DMS53 treated with DMSO at 0.1 percent for 48 hours (cell line): Measurements from ENCODE around the gene EXTL1.

ENCODE experiments used
- DNase-seq: peaks from one replicate; lab custom pipeline; 2025; ENCODE audit not compliant: unreplicated experiment; lab: John Stamatoyannopoulos, UW

The EXTL1 gene

GRCh38 chr1:26023826-26024225 is 2.3 kb downstream of the EXTL1 start:
- no peak for DNase-seq

- no peak for DNase-seq
These were observed 3.5 kb downstream of the EXTL1 start for GRCh38 chr1:26025060-26025459.

- DNase-seq = no peak
These were observed 3.9 kb downstream of the EXTL1 start for GRCh38 chr1:26025517-26025916.

GRCh38 chr1:26027716-26028489 is 6.3 kb downstream of the EXTL1 start:
- DNase-seq = no peak

GRCh38 chr1:26028490-26028980 is 7.0 kb downstream of the EXTL1 start:
- no peak for DNase-seq

GRCh38 chr1:26029054-26029863 is 7.7 kb downstream of the EXTL1 start:
- DNase-seq = no peak

- DNase-seq = no peak
These were observed 8.4 kb downstream of the EXTL1 start for GRCh38 chr1:26029864-26030481.

- no peak for DNase-seq
These were observed 9.6 kb downstream of the EXTL1 start for GRCh38 chr1:26031196-26031595.

- no peak for DNase-seq
These were observed 10.1 kb downstream of the EXTL1 start for GRCh38 chr1:26031611-26032220.

- DNase-seq = no peak
These were observed 11.2 kb downstream of the EXTL1 start for GRCh38 chr1:26032656-26033357.

- peak; percentile 40 for DNase-seq
These were observed 13.1 kb downstream of the EXTL1 start for GRCh38 chr1:26034504-26035202.

- DNase-seq = peak; percentile 90
These were observed 13.8 kb downstream of the EXTL1 start for GRCh38 chr1:26035203-26035958.

- peak; percentile 68 for DNase-seq
These were observed 14.6 kb downstream of the EXTL1 start for GRCh38 chr1:26035959-26036755.

GRCh38 chr1:26036756-26037281 is 15.2 kb downstream of the EXTL1 start:
- no peak for DNase-seq

- no peak for DNase-seq
These were observed 16.3 kb downstream of the EXTL1 start for GRCh38 chr1:26037904-26038303.

- no peak for DNase-seq
These were observed 16.9 kb downstream of the EXTL1 start for GRCh38 chr1:26038477-26038876.

GRCh38 chr1:26038904-26039303 is 17.3 kb downstream of the EXTL1 start:
- DNase-seq = no peak

- DNase-seq = no peak
These were observed 19.8 kb downstream of the EXTL1 start for GRCh38 chr1:26041401-26041800.
